ENCODE results near the gene VPS26B.
"Not testable (repeated sequence)": the region's sequence is repeated elsewhere in the genome, so short reads cannot be mapped to it uniquely, and the experiment has no call there.

The VPS26B gene

DNA sequence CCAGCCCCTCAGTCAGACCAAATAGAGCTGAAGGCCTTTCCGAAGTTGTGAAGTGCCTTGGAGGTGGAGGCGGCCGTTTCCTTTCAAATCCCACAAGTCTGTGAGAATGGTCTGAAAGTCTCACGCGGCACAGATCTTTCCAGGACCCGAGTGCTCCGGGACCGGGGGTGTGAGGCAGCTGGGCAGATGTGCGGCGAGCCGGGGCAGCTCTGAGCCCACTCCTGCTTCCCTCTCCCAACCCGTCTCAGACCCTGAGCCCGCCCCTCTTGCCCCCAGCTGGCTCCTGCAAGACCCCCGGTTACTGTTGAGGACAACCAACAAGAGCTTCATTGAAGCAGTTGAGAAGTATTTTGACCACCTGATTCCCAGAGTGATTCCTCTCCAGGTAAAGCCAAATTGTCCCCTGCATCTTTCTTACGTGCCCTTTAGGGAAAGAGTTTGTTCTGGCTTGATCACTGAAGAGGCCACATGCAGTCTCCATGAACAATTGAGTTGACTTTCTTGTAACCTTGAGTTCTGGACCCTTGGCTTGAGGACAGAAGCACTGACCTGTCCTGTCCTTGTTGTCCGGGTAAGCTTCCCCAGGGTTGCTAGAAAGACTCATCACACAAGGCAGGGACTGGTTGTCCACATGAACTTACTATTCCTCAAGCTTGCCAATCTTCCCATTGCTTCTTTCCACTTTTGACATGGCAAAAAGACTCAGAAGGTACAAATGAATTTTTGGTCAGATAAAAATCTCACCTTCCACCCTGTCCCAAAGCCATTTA lies 59.2 kb downstream of the VPS26B start:
- DNase-seq, result no peak

DNA sequence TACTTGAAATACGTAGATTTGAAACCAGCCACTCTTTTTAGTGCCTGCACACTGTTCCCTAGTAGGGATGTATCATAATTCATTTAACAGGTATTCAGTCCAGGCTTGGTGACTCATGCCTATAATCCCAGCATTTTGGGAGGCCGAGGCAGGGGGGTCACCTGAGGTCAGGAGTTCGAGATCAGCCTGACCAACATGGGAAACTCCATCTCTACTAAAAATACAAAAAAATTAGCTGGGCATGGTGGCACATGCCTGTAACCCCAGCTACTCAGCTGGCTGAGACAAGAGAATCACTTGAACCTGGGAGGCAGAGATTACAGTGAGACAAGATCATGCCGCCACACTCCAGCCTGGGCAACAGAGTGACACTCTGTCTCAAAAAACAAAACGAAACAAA lies 59.9 kb downstream of the VPS26B start:
- DNase-seq, result not testable (repeated sequence)

DNA sequence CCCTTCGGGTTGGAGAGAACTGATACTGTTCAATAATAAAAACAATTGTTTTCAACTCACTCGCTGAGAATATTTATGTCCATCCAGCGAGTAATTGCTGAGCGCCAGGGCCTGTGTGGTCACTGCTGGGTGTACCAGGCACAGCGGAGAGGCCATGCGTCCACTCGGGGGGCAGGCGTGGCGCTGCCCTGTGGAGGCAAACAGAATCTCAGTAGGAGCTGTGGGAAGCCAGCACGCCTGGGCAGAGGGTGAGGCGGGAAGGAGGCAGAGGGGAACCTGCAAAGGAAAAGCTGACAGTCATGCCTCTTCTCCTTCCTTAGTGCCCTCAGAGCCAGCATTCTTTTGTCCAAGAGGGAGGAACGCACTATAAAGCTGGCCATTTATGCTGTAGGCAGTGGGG lies 63.1 kb downstream of the VPS26B start:
- DNase-seq, result no peak

DNA sequence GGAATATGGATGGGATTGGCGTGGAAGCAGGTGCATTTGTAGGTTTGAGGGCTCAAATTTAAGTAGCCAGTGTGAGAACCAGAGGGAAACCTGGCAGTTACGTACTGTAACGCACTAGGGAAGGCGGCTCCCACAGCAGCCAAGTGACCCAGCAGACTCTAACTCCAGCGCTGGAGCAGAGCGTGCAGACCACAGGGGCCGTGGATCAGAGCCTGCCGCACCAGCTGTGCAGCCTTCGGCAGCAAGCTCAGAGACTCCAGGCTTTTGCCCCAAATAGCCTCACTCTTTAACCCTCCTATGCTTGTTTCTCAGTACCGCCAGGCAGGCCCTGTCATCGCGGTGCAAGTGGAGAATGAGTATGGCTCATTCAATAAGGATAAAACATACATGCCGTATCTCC lies 64.0 kb downstream of the VPS26B start:
- no peak for DNase-seq

DNA sequence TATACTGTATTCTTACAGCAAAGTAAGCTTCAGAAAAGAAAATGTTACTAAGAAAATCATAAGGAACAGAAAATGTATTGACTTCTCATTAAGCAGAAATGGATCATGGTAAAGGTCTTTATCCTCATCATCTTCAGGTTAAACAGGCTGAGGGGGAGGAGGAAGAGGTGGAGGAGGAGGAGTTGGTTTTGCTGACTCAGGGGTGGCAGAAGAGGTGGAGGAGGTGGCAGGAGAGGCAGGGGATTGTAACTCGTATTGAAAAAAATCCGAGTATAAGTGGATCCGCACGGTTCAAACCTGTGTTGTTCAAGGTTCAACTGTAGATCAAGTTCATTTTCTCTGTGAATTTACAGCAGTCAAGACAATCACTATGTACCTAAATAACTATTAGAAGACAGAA lies 64.7 kb downstream of the VPS26B start:
- DNase-seq, result no peak

DNA sequence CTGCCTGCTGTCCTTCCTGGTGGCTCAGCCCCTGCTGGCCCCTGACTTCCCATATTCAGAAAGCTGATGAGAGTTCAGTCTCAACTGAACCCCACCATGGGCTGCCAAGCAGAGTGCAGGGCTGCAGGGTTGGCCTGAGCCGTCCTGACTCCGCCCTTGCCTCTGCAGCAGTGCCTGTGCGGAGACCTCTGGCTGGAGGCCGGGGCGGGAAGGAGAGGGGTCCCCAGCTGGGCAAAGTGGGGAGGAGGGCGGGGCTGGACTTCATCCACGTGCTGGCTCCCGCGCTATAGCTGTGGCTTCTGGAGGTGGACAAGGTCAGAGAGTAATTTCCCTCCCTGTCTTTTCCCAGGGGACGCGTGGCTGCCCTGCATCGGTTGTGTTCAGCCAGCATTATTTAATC lies 65.3 kb downstream of the VPS26B start:
- no peak for DNase-seq

DNA sequence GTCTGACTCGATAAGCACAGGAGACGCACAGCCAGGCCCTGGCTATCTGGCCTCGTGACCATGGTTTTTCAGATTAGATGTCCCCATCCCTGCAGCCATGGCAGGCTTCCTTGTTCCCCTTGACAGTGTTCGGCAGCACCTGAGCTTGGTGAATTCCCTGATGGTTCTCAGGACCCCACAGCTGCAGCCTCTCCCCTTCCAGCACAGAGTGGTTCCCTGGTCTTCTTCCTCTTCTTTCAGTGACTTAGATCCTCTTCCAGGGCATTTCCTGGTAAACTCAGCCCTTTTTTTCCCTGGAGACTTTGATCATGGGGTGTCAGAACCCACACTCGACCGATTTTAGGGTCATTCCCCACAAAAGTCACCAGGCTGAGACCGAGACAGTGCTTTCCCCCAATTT lies 66.2 kb downstream of the VPS26B start:
- DNase-seq, result no peak

DNA sequence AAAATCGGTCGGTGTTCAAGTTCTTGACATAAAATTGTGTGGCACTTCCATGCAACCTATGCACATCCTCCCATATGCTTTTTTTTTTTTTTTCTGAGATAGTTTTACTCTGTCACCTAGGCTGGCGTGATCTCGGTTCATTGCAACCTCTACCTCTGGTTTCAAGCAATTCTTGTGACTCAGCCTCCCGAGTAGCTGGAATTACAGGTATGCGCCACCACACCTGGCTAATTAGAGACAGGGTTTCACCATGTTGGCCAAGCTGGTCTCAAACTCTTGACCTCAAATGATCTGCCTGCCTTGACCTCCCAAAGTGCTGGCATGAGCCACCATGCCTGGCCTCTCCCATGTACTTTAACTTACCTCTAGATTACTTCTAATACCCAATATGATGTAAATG lies 66.7 kb downstream of the VPS26B start:
- DNase-seq, result no peak

DNA sequence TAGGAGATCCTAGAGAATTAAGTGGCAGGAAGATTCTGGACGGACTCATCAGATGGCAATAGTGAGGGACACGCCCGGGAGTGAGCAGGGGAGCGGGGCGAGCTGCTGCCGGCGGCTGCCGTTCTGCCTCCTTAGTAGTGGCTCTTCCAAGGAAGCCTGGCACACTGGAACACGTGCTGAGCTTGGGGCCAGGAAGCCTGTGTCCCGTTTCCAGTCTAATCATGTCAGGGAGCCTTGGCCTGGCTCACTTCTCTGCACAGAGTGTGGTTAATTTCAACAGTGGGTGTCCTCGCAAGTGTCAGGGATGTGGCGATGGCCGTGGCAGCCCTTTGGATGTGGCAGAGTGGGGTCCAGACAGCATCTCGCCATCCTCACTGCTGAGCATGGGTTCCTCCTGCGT lies 68.2 kb downstream of the VPS26B start:
- DNase-seq, result no peak

DNA sequence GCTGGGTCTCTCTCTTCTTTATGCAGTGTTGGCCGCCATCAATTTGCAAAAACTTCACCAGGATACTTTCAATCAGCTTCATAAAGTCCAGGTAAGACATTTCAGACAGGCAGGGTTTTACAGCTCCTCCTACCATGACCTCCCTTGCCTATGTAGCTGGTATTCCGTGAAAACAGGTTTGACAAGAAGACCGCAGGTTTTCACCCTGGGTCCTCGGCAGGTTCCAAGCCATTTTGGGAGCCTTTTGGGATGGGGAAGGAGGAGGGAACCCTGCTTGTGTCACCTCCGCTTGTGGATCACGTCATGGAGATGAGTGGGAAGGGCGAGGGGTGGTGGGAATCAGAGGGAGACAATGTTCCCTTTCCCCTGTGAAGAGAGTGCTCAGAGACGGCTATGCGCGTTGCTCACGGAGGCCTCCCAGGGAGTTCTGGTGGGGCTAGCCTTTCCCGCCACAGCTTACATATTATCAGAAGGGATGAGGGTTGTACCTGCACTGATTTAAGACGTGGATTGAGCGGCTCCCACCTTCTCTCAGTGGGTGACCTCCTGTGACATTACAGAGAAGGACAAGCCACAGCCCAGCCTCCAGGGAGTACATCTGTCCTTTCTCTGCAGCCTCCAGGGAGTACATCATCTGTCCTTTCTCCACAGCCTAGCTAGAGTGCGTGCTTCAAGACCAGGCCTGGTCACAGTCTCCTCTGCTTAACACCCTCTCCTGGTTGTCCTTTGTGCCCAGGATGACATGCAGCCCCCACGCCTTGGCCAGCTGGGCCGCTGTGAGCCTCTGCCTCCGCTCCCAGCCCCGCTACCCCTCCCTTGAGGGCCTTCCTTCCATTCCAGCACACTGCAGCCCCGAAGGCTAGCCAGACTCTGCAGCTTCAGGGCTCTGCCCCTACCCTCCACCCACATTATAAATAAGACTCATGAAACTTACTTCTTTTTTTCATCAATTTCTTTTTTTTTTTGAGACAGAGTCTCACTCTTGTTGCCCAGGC lies 68.9 kb downstream of the VPS26B start:
- no peak for DNase-seq

DNA sequence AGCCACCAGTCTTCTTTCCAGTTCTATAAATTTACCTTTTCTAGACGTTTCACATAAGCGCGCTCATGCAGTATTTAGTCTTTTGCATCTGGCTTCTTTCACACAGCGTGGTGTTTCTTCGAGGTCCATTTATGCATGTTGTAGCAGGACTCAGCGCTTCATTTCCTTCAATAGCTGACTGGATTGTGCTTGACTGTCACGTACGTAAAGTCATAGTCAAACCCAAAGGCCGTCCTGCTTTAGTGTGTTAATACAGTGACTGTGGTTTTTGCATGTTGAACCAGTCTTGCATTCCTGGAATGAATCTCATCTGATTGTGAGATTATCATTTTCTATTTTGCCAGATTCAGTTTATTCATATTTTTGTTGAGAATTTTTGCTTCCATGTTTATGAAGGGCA lies 70.2 kb downstream of the VPS26B start:
- DNase-seq, result no peak

Data from T1000 (cell line).